HG03521 (cell line): ENCODE data around the gene CANT1.

Source experiments
- ATAC-seq: cut with Tn5 transposase; IDR thresholded peaks from one replicate; pipeline ENCODE4 v1.9.1; 2021; ENCODE audit warnings: mild to moderate bottlenecking, moderate library complexity; ENCODE audit not compliant: unreplicated experiment

CANT1 gene

GRCh38 chr17:78979780-78980623, 29.6 kb downstream of the CANT1 start, which contains the start of gene LGALS3BP:
LGALS3BP (minus strand) TSS chr17:78979923; CDS start chr17:78977191, 2,732 bp downstream.
- ATAC-seq = no peak

- ATAC-seq = no peak
These were observed 31.3 kb downstream of the CANT1 start for GRCh38 chr17:78977997-78978973.

GRCh38 chr17:78977681-78977943, 32.0 kb downstream of the CANT1 start:
- no peak for ATAC-seq

- ATAC-seq = no peak
These were observed 32.5 kb downstream of the CANT1 start for GRCh38 chr17:78976907-78977680.

- ATAC-seq = no peak
These were observed 34.7 kb downstream of the CANT1 start for GRCh38 chr17:78974635-78975591.

- no peak for ATAC-seq
These were observed 35.6 kb downstream of the CANT1 start for GRCh38 chr17:78973792-78974520.

GRCh38 chr17:78973196-78973595, 36.4 kb downstream of the CANT1 start:
- ATAC-seq = no peak

GRCh38 chr17:78972507-78973105, 37.0 kb downstream of the CANT1 start:
- no peak for ATAC-seq

- ATAC-seq = no peak
These were observed 37.6 kb downstream of the CANT1 start for GRCh38 chr17:78971756-78972506.

GRCh38 chr17:78970834-78971755, 38.5 kb downstream of the CANT1 start:
- no peak for ATAC-seq

- ATAC-seq = no peak
These were observed 39.7 kb downstream of the CANT1 start for GRCh38 chr17:78969865-78970264.

GRCh38 chr17:78967782-78968362, 41.7 kb downstream of the CANT1 start:
- ATAC-seq = no peak

GRCh38 chr17:78966910-78967600, 42.5 kb downstream of the CANT1 start:
- no peak for ATAC-seq

GRCh38 chr17:78966123-78966813, 43.3 kb downstream of the CANT1 start:
- ATAC-seq = no peak

GRCh38 chr17:78965491-78965924, 44.1 kb downstream of the CANT1 start:
- ATAC-seq = no peak
